GM19099 (cell line): Measurements from ENCODE around the gene TMC7.

ENCODE experiments used
- POLR2A ChIP-seq: IDR thresholded peaks from 3 replicates; pipeline ENCODE4 v1.6.1; 2011; ENCODE audit warnings: low read depth; ENCODE audit not compliant: insufficient read length; ENCODE audit errors: extremely low read depth

Gene TMC7

DNA sequence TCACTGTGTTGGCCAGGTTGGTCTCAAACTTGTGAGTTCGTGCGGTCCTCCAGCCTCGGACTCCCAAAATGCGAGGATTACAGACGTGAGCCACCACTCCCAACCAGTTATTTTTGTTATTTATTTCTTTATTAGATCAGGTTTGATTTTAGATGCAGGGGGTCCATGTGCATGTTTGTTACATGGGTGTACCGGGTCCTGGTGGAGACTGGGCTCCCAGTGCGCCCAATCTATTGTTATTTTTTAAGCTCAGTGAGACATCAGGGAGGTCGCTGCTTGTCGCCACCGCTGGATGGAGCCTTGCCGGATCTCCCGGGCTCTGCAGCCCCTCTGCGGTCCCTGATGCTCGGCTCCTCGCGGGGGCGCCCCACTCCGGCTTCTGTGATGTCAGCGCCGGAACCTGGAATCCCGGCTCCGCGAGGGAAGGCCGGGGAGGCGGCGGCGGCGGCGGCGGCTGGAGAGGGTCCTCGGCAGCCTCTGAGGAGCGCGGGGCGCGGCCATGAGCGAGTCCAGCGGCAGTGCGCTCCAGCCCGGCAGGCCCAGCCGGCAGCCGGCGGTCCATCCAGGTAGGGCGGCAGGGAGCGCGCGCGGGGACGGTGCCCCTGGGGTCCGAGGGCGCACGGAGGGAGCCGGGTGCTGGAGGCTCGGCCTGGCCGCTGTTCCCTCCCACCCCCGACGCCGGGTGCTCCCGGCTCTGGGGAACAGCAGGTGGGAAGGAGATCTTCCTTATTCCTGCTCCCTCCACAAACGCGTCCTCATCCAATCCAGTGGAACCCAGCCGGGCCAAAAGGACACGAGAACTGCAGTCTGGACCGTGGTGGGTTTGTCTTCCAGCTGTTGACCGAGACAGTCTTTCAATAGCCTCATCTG, at the start of gene TMC7:
TSS of gene TMC7 (plus strand) at position 370 of the 870 bp plus-strand sequence. CDS start at position 500, 130 bp downstream.
- TF ChIP-seq POLR2A, result no peak

DNA sequence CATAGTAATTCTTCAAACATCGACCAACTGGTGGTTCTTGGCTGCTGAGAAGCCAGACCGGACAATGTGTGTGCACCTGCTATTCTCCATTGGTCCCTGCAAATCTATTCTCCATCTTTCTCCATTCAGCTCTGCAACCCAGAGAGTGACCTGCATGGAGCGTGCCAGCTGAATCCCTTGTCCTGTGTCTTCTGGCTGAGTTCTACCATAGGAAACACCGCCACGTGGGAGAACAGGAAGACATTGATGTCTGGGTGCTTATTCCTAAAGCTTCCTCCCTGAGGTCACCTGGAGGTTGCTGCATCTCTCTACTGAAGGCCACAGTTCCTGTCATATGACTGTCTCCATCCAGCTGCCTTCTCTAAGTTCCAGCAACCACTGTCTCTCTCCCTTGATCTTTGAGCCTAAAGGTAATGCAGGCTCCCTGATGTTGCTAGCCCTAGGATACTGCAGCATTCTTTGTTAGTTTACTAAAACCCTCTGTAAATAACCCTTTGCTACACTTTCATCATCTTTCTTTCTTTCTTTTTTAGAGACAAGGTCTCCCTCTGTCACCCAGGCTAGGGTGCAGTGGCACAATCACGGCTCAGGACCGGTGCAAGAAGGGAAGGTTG, 46.9 kb upstream of the TMC7 start:
- no peak for TF ChIP-seq POLR2A

DNA sequence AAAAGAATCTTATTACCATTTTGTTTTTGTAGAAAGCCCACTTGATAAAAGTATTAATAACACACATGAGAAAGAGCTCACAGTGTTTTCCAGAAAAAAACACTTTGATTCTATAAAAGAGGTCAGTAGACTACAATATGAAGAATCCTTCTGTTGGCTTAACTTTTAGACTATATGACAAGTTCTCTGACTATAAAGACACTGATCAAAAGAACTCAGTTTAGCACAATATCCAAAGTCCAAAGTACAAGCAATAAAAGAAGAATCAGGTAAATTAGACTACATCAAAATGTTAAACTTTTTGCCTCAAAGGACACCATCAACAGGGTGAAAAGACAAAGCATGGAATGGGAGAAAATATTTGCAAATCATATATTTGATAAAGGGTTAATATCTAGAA, 46.3 kb upstream of the TMC7 start:
- no peak for TF ChIP-seq POLR2A

DNA sequence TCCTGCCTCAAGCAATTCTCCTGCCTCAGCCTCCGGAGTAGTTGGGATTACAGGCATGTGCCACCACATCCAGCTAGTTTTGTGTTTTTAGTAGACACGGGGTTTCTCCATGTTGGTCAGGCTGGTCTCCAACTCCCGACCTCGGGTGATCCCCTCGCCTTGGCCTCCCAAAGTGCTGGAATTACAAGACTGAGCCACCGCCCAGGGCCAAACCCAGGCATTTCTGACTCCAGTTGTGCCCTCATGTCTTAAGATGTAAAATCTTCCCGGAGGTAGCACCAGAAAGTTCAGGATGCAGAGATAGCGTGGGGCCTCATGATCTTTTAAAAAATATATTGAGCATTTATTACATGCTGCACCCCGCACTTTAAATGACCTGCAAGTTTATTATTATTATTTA, 44.7 kb upstream of the TMC7 start:
- no peak for TF ChIP-seq POLR2A

DNA sequence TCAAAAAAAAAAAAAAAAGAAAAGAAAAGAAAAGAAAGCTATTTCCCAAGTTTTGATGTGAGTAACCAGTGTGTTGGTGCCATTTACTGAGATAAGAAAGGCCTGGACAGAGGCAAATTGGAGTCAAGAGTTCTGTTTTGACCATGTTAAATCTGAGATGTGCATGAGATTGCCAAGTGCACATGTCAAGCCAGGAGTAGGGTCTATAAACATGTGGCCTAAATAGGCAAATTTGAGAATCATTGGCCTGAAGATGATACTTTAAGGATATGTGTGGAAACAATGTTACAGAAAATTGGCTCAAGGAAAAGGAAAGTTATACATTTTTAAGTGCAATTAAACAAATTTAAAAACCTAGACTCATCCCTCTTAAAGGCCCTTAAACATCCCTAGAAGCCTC, 42.3 kb upstream of the TMC7 start:
- no peak for TF ChIP-seq POLR2A

DNA sequence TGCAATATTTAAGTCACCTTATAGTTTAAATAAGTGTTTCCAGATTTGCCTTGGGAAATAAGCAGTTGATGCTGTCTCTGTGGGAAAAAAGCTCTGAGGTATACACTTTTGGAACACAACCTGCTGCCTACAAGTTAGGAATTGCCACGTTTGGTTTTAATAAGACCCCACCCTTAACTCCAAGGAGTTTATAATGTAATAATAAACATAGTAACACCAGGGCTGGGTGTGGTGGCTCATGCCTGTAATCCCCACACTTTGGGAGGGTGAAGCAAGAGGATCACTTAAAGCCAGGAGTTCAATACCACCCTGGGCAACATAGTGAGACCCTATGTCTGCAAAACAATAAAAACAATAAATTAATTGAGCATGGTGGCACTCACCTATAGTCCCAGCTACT, 41.7 kb upstream of the TMC7 start:
- no peak for TF ChIP-seq POLR2A

DNA sequence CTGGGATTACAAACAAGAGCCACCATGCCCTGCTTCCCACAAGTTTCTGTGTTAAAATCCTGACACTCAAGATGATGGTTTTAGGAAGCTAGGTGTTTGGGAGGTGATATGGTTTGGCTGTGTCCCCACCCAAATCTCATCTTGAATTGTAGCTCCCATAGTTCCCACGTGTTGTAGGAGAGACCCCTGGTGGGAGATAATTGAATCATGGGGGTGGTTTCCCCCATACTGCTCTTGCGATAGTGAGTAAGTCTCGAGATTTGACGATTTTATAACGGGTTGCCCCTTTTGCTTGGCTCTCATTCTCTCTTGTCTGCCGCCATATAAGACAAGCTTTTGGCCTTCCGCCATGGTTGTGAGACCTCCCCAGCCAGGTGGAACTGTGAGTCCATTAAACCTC, 40.3 kb upstream of the TMC7 start:
- no peak for TF ChIP-seq POLR2A

DNA sequence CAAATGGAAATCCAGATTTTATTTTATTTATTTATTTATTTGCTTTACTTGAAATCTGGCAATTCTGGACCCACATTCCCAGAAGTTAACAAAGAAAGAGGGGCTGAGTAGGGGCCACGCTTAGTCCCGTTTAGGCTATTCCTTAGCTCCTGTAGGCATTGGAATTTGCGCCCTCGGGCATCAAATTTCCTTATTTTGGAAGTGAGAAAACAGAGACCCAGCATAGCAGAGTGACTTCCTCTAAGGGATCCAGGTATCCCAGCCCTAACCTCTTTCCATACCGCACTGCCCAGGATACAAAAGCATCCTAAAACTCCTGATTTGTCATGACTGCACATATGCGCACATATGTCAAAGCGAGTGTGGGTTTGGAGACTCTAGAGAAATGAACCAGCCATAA, 38.5 kb upstream of the TMC7 start:
- TF ChIP-seq POLR2A, result no peak

DNA sequence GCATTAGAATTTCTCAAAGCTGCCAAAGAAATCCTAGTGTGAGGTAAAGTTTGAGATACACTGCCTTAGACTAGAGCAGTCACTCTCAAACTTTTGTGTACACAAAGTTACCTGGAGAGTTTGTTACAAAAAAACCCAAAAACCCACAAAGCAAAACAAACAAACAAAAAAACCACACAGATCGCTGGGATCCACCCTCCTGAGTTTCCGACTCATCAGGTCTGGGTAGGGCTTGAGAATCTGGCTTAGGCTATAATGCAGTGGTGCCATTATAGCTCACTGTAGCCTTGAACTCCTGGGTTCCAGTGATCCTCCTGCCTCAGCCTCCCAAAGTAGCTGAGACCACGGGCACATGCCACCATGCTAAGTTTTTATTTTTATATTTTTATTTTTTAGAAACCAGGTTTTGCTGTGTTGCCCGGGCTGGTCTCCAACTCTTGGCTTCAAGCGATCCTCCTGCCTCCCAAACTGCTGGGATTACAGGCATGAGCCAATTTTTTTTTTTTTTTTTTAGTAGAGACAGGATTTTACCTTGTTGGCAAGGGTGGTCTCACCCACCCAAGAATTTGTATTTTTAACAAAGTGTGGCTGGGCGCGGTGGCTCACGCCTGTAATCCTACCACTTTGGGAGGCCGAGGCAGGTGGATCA, 35.2 kb upstream of the TMC7 start:
- TF ChIP-seq POLR2A, result no peak

DNA sequence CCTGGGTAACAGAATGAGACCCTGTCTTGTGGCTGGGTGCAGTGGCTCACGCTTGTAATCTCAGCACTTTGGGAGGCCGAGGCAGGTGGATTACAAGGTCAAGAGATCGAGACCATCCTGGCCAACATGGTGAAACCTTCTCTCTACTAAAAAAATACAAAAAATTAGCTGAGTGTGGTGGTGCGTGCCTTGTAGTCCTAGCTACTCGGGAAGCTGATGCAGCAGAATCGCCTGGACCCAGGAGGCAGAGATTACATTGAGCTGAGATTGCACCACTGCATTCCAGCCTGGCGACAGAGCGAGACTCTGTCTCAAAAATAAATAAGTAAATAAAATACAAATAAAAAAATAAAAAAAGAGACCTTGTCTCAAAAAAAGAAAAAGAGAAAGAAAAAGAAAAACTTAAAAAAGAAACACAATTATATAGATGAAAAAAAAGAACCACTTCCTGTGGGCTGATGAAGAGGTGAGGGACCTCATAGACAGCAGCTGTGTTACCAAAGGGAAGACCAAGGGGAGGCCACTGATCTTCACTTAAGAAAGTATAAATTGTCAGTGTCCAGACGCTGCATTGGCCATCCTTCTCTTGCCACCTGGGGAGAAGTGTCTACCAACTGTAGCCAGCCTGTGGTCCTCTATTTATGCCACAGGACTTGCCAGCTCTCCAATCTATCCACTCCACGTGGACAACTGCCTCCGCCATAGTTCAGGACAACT, 33.1 kb upstream of the TMC7 start:
- TF ChIP-seq POLR2A, result no peak

DNA sequence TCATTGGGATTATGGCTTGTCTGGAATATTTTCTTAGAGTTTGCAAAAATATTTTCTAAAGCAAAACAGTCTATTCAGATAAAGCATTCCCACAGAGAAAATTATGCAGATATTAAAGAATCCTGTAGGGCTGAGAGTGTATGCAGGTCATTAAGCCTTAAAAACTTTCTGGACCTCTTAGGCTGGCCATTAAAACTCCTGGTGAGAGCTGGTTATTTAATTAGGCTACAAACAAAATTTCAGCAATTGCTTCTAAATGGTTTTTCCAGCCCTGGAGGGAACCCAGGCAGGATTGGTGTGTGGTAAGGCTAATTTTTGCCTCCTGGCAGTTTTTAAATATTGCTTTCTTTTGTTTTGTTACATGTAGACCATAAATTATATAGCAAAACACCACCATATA, 30.2 kb upstream of the TMC7 start:
- no peak for TF ChIP-seq POLR2A

DNA sequence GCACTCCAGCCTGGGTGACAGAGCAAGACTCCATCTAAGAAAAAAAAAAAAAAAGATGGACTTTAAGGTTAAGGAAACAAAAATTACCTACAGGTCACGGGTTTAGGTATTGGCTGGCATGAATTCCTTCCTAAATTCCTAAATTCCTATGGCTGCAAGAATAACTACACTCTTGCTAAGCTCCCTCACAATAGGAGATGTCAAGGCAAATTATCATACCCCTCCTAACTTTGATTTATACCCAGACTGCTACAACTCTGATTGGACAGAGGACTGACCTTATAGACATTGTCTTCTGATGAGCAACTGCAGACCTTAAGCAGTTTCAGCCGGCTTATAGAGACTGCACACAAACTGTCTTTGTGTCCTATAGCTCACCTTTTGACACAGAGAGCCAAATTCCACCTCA, 25.1 kb upstream of the TMC7 start:
- no peak for TF ChIP-seq POLR2A

DNA sequence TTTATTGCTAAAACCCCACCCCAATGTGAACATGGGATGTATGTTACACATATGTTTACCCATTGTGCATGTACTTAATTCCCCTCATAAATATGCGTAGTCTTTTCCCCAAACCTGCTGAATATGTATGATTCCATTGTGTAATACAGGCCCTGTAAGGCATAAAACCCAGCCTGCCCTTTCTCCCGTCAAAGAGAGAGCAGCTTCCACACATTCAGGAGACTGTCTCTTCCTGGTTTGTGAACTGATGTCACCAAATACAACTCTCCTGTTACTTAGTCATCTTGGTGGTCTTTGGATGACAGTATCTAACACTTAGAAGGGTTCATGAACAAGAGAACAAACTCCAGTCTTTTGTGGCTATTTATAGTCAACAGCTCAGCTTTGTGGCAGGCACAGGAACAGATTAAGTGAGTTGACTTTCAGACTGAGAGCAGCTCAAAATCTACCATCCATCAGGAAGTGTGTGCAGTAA, 24.7 kb upstream of the TMC7 start:
- no peak for TF ChIP-seq POLR2A

DNA sequence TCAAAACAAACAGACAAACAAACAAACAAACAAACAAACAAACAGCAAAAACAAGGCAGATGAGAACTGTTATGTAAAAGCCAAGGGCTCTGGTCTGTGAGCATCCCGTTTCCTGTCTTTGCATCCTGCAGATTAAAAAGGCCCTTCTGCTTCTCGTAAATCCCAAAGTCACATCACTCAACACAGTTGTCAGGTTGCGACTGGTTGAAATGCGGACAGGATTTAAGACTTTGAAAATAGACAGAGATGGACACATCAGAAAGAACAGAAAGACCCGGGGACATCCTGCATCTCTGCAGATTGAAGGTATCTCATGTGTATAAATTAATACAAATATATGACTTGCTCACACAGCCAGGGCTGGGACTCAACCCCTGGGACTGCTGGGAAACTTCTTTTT, 18.2 kb upstream of the TMC7 start:
- TF ChIP-seq POLR2A, result no peak

DNA sequence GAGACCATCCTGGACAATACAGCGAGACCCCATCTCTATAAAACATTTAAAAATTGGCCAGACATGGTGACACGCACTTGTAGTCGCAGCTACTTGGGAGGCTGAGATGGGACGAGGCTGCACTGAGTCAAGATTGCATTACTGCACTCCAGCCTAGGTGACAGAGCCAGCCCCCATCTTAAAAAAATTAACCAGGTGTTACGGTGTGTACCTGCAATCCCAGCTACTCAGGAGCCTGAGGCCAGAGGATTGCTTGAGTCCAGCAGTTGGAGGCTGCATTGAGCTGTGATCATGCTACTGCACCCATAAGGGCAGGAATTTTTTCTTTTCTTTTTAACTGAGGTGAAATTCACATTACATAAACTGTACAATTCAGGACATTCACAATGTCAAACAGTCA, 16.9 kb upstream of the TMC7 start:
- TF ChIP-seq POLR2A, result no peak
